ENCODE results near the gene RAB22A. TPM values are rescaled to one million over a fixed set of nuclear protein-coding genes. Genes with fewer than 3 reads are reported as not detected.

Gene RAB22A
- total RNA-seq, 4 donors from 2014 or later, result 16.7 to 26.2 (median 20.8) TPM

DNA sequence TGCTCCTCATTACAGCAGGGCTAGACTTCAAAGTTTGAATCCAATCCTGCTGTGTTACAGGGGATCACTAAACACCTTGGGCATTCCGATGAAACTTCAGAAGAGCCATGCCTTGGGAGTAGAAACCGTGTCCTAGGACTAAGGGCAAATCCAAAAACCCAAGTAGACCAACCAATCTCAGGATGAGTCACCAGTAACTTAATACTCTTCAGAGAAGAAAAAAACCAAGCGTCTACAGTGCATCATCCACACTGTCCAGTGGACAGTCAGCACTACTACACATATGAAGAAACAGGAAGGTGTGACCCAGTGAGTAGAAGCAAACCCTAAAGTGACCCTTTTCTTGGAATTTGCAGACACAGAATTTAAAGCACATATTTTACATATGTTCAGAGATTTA, 40.1 kb downstream of the RAB22A start:
- Histone ChIP-seq H3K36me3 (peaks cover 0 to 47% (median 17%) of the 10 kb centered on the region in 3 donors), H3K4me3 (no peak overlapping the region), H3K27me3 (no peaks in the 10 kb centered on the region), H3K9me3 (no peaks in the 10 kb centered on the region), H3K4me1 (no peaks in the 10 kb centered on the region), H3K27ac (no peak overlapping the region)
- 73 to 84% methylated on average over 3 of the region's 3 CpGs for WGBS, 2 donors
- DNase-seq (ENCODE audit: low spot score in 2 of 2), result no peak
- TF ChIP-seq CTCF (IDR thresholded peaks at IDR 0.05) (no peak), EP300 (IDR thresholded peaks at IDR 0.05) (no peak), POLR2A (IDR thresholded peaks at IDR 0.05) (no peak)

DNA sequence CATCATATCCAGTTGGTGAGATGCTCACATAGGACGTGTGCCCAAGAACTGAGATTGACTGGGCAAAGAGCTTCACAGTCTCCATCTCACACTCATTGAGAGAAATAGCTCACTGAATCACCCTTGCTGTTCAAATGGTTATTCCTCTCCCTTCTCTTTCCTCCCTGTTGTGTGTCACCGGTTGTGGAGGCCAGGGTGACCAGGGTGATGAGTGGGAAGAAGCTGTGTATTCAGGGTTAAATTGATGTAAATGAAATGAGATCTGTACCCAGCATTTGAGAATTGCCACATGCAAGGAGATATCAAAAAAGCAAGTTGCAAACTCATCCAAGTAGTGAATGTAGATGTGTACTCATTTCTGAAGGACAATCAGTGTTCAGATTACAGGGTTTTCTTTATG, 43.0 kb downstream of the RAB22A start:
- Histone ChIP-seq H3K27ac (no peak overlapping the region), H3K9me3 (no peaks in the 10 kb centered on the region), H3K4me1 (no peaks in the 10 kb centered on the region), H3K27me3 (no peaks in the 10 kb centered on the region), H3K4me3 (no peak overlapping the region), H3K36me3 (peaks cover 0 to 44% (median 0%) of the 10 kb centered on the region in 3 donors)
- WGBS, 2 donors, result 73 to 74% methylated on average over 2 of the region's 2 CpGs
- no peak for DNase-seq (ENCODE audit: low spot score in 2 of 2)
- TF ChIP-seq CTCF (IDR thresholded peaks at IDR 0.05) (no peak), EP300 (IDR thresholded peaks at IDR 0.05) (no peak), POLR2A (IDR thresholded peaks at IDR 0.05) (no peak)

DNA sequence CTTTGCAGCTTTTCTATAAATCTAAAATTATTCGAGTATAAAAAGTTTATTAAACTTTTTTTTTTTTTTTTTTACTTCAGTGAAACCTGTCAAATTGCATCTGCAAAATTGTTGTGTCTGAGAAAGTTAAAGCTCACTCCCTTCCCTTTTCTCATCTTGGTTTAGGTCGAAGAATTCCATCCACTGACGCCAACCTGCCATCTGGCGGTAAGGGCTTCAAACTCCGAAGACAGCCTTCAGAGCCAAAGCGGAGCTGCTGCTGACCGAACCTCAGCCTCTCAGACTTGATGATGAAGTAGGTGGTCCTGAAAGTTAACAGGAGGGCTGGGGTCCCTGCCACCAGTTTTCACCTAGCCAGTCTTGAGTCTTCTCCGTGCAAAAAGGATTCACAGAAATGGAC, 49.9 kb downstream of the RAB22A start:
- H3K9me3 ChIP-seq, result no peaks in the 10 kb centered on the region
- H3K36me3 ChIP-seq, result peaks cover 0 to 67% (median 0%) of the 10 kb centered on the region in 3 donors
- H3K27me3 ChIP-seq, result no peaks in the 10 kb centered on the region
- 68 to 83% methylated on average over 8 of the region's 8 CpGs for WGBS, 2 donors
- peaks cover 0 to 10% (median 0%) of the 10 kb centered on the region in 4 donors for H3K4me1 ChIP-seq
- no peak for DNase-seq (ENCODE audit: low spot score in 2 of 2)
- no peak overlapping the region for H3K27ac ChIP-seq
- no peak for TF ChIP-seq CTCF (IDR thresholded peaks at IDR 0.05)
- no peak for TF ChIP-seq POLR2A (IDR thresholded peaks at IDR 0.05)
- no peak for TF ChIP-seq EP300 (IDR thresholded peaks at IDR 0.05)
- H3K4me3 ChIP-seq, result no peak overlapping the region

- Histone ChIP-seq H3K9me3 (no peaks in the 10 kb centered on the region), H3K4me1 (peaks cover 0 to 10% (median 0%) of the 10 kb centered on the region in 4 donors), H3K27me3 (no peaks in the 10 kb centered on the region), H3K36me3 (peaks cover 0 to 64% (median 0%) of the 10 kb centered on the region in 3 donors), H3K27ac (no peak overlapping the region), H3K4me3 (no peak overlapping the region)
- no peak for DNase-seq (ENCODE audit: low spot score in 2 of 2)
- TF ChIP-seq CTCF (IDR thresholded peaks at IDR 0.05), result no peak
- no peak for TF ChIP-seq POLR2A (IDR thresholded peaks at IDR 0.05)
- TF ChIP-seq EP300 (IDR thresholded peaks at IDR 0.05), result no peak
These were observed 51.4 kb downstream of the RAB22A start for GRCh38 chr20:58360936-58361335.

- 65 to 76% methylated on average over 9 of the region's 9 CpGs for WGBS, 2 donors
- Histone ChIP-seq H3K4me3 (no peak overlapping the region), H3K9me3 (no peaks in the 10 kb centered on the region), H3K4me1 (peaks cover 0 to 10% (median 0%) of the 10 kb centered on the region in 4 donors), H3K36me3 (peaks cover 0 to 63% (median 0%) of the 10 kb centered on the region in 3 donors), H3K27ac (no peak overlapping the region), H3K27me3 (no peaks in the 10 kb centered on the region)
- TF ChIP-seq POLR2A (IDR thresholded peaks at IDR 0.05), result no peak
- no peak for TF ChIP-seq EP300 (IDR thresholded peaks at IDR 0.05)
- no peak for TF ChIP-seq CTCF (IDR thresholded peaks at IDR 0.05)
- DNase-seq (ENCODE audit: low spot score in 2 of 2), result no peak
These were observed 52.1 kb downstream of the RAB22A start for GRCh38 chr20:58361481-58362205.

All from tibial nerve (tissue), 4 donors.